T-helper 1 cell (primary cell): Measurements from ENCODE around the gene WIPF3.

Experiments
- DNase-seq, 5 donors: peaks; one replicate each; pipeline ENCODE4 v3.0.0-alpha.2; 2012 to 2020

The WIPF3 gene

GRCh38 chr7:29809533-29810155 lies 3.3 kb downstream of the WIPF3 start:
- no peak for DNase-seq

GRCh38 chr7:29810297-29810696 lies 4.0 kb downstream of the WIPF3 start:
- no peak for DNase-seq

GRCh38 chr7:29810813-29811482 lies 4.6 kb downstream of the WIPF3 start:
- no peak for DNase-seq

GRCh38 chr7:29811586-29811985 lies 5.3 kb downstream of the WIPF3 start:
- no peak for DNase-seq

GRCh38 chr7:29812185-29812876 lies 6.0 kb downstream of the WIPF3 start:
- DNase-seq, result no peak

- no peak for DNase-seq
Observed at GRCh38 chr7:29815181-29816105, 9.1 kb downstream of the WIPF3 start.

- no peak for DNase-seq
Observed at GRCh38 chr7:29818308-29818707, 12.0 kb downstream of the WIPF3 start.

GRCh38 chr7:29825775-29826529 lies 19.6 kb downstream of the WIPF3 start:
- DNase-seq, result peak in 1 of 5 donors; percentile 10

- DNase-seq, result no peak
Observed at GRCh38 chr7:29826530-29826822, 20.2 kb downstream of the WIPF3 start.

- no peak for DNase-seq
Observed at GRCh38 chr7:29826904-29827303, 20.6 kb downstream of the WIPF3 start.

- DNase-seq, result no peak
Observed at GRCh38 chr7:29831705-29832104, 25.4 kb downstream of the WIPF3 start.

- no peak for DNase-seq
Observed at GRCh38 chr7:29833929-29834328, 27.6 kb downstream of the WIPF3 start.

- no peak for DNase-seq
Observed at GRCh38 chr7:29835718-29836117, 29.4 kb downstream of the WIPF3 start.

- no peak for DNase-seq
Observed at GRCh38 chr7:29839302-29839701, 33.0 kb downstream of the WIPF3 start.

- no peak for DNase-seq
Observed at GRCh38 chr7:29839921-29840320, 33.6 kb downstream of the WIPF3 start.

GRCh38 chr7:29840701-29841100 lies 34.4 kb downstream of the WIPF3 start:
- DNase-seq, result no peak

GRCh38 chr7:29841926-29842701 lies 35.8 kb downstream of the WIPF3 start:
- DNase-seq, result no peak

- no peak for DNase-seq
Observed at GRCh38 chr7:29843093-29843492, 36.8 kb downstream of the WIPF3 start.

- DNase-seq, result no peak
Observed at GRCh38 chr7:29843726-29844125, 37.4 kb downstream of the WIPF3 start.

GRCh38 chr7:29844559-29844958 lies 38.3 kb downstream of the WIPF3 start:
- no peak for DNase-seq

- no peak for DNase-seq
Observed at GRCh38 chr7:29847496-29847895, 41.2 kb downstream of the WIPF3 start.

- no peak for DNase-seq
Observed at GRCh38 chr7:29847916-29848315, 41.6 kb downstream of the WIPF3 start.
